GM19239 (cell line): ENCODE measurements around the gene PRELID2.
"Not testable (repeated sequence)": the region's sequence is repeated elsewhere in the genome, so short reads cannot be mapped to it uniquely, and the experiment has no call there.

Experiments used
- DNase-seq: peaks from one replicate; pipeline ENCODE4 v3.0.0; 2011; ENCODE audit warnings: low spot score; ENCODE audit not compliant: insufficient read length
- FAIRE-seq: peaks from 2 replicates; lab custom pipeline; 2011; peaks lifted over from hg19 to GRCh38; lab: Jason Lieb, UNC

Gene PRELID2

GRCh38 chr5:145801195-145801594, 33.9 kb downstream of the PRELID2 start:
- FAIRE-seq = no peak
- DNase-seq = no peak

- no peak for DNase-seq
- no peak for FAIRE-seq
Measured at GRCh38 chr5:145800181-145800580, 35.0 kb downstream of the PRELID2 start.

- not testable (repeated sequence) for FAIRE-seq, DNase-seq
Measured at GRCh38 chr5:145798503-145798902, 36.6 kb downstream of the PRELID2 start.

GRCh38 chr5:145797336-145797735, 37.8 kb downstream of the PRELID2 start:
- FAIRE-seq (no peak), DNase-seq (no peak)

- FAIRE-seq = no peak
- no peak for DNase-seq
Measured at GRCh38 chr5:145796318-145796717, 38.8 kb downstream of the PRELID2 start.

GRCh38 chr5:145793574-145793973, 41.6 kb downstream of the PRELID2 start:
- no peak for DNase-seq
- no peak for FAIRE-seq

- FAIRE-seq = no peak
- DNase-seq = no peak
Measured at GRCh38 chr5:145792840-145793239, 42.3 kb downstream of the PRELID2 start.

GRCh38 chr5:145791866-145792265, 43.3 kb downstream of the PRELID2 start:
- no peak for DNase-seq
- no peak for FAIRE-seq

GRCh38 chr5:145787996-145788395, 47.1 kb downstream of the PRELID2 start:
- no peak for FAIRE-seq
- no peak for DNase-seq

- FAIRE-seq (no peak), DNase-seq (no peak)
Measured at GRCh38 chr5:145787507-145787906, 47.6 kb downstream of the PRELID2 start.

- FAIRE-seq (no peak), DNase-seq (no peak)
Measured at GRCh38 chr5:145787001-145787400, 48.1 kb downstream of the PRELID2 start.

- FAIRE-seq (no peak), DNase-seq (no peak)
Measured at GRCh38 chr5:145780982-145781381, 54.2 kb downstream of the PRELID2 start.

- no peak for DNase-seq
- no peak for FAIRE-seq
Measured at GRCh38 chr5:145778144-145778900, 56.8 kb downstream of the PRELID2 start.

GRCh38 chr5:145777445-145778063, 57.6 kb downstream of the PRELID2 start:
- FAIRE-seq = no peak
- DNase-seq = no peak

GRCh38 chr5:145776886-145777285, 58.3 kb downstream of the PRELID2 start:
- DNase-seq = no peak
- FAIRE-seq = no peak

GRCh38 chr5:145775893-145776444, 59.2 kb downstream of the PRELID2 start:
- DNase-seq = no peak
- no peak for FAIRE-seq

- FAIRE-seq (no peak), DNase-seq (no peak)
Measured at GRCh38 chr5:145775411-145775810, 59.7 kb downstream of the PRELID2 start.

GRCh38 chr5:145774442-145774841, 60.7 kb downstream of the PRELID2 start:
- DNase-seq = no peak
- FAIRE-seq = no peak

- FAIRE-seq (no peak), DNase-seq (no peak)
Measured at GRCh38 chr5:145772466-145772865, 62.7 kb downstream of the PRELID2 start.

GRCh38 chr5:145768863-145769262, 66.3 kb downstream of the PRELID2 start:
- FAIRE-seq (no peak), DNase-seq (no peak)

GRCh38 chr5:145764325-145764724, 70.8 kb downstream of the PRELID2 start:
- DNase-seq (no peak), FAIRE-seq (no peak)

GRCh38 chr5:145762833-145763232, 72.3 kb downstream of the PRELID2 start:
- no peak for FAIRE-seq
- DNase-seq = no peak
